Panc1 (cell line): Measurements from ENCODE around the gene GPR31. TPM values are rescaled to one million over a fixed set of nuclear protein-coding genes. Genes with fewer than 3 reads are reported as not detected.

Experiments
- ATAC-seq: fragments of 200-7000 bp; cut with Tn5 transposase; 2 replicates; pipeline ENCODE4 v1.9.1; 2020; ENCODE audit warnings: mild to moderate bottlenecking, moderate library complexity
- BruUV-seq: library from RNA; stranded (reverse); fragments of 400-500 nt; replicated peaks from 2 replicates; lab custom pipeline; 2021; lab: Mats Ljungman, UMichigan
- CTCF ChIA-PET: fragments of 300-600 bp; sonication (Branson Sonifier 250); formaldehyde crosslinking; loops from one replicate; lab custom pipeline; 2022; ENCODE audit warnings: antibody characterized with exemption; lab: Charles Lee
- POLR2A ChIA-PET: fragments of 300-600 bp; sonication (Branson Sonifier 250); formaldehyde crosslinking; loops from one replicate; lab custom pipeline; 2022; ENCODE audit warnings: antibody characterized with exemption; lab: Charles Lee
- DNase-seq: peaks from one replicate; pipeline ENCODE4 v3.0.0-alpha.2; 2010; ENCODE audit warnings: low read depth, low spot score
- H3K27ac ChIP-seq: 2 replicates; pipeline ENCODE4 v1.5.1; 2011; ENCODE audit warnings: mild to moderate bottlenecking, low read length, inconsistent platforms
- H3K27me3 ChIP-seq: fragments of 200-500 bp; sonication (Bioruptor generic); 2 replicates; pipeline ENCODE4 v1.6.0; 2014; ENCODE audit warnings: low read length, inconsistent platforms; ENCODE audit not compliant: control insufficient read depth, insufficient read depth
- H3K36me3 ChIP-seq: fragments of 200-500 bp; sonication (Bioruptor generic); 2 replicates; pipeline ENCODE4 v1.5.1; 2014; ENCODE audit warnings: inconsistent platforms, mild to moderate bottlenecking, low read length, moderate library complexity; ENCODE audit not compliant: control insufficient read depth, insufficient read depth
- H3K4me1 ChIP-seq: 2 replicates; pipeline ENCODE4 v1.5.1; 2011; ENCODE audit warnings: inconsistent platforms, mild to moderate bottlenecking, low read length, moderate library complexity; ENCODE audit not compliant: control insufficient read depth, insufficient read depth
- H3K4me3 ChIP-seq, 2 experiments: 2 replicates each; pipeline ENCODE4 v1.5.1; 2011 to 2012; ENCODE audit warnings: low read depth in 2 of 2, low read length in 2 of 2, mild to moderate bottlenecking in 2 of 2, inconsistent platforms in 1 of 2, moderate library complexity in 1 of 2
- H3K9me3 ChIP-seq: fragments of 200-500 bp; sonication (Bioruptor generic); 2 replicates; pipeline ENCODE4 v1.5.1; 2014; ENCODE audit warnings: low read depth, mild to moderate bottlenecking, inconsistent platforms, low read length, moderate library complexity; ENCODE audit not compliant: control insufficient read depth, insufficient read depth
- CTCF ChIP-seq: fragments of 450-650 bp; IDR thresholded peaks from 2 replicates; pipeline ENCODE4 v1.5.1; 2017; ENCODE audit warnings: mild to moderate bottlenecking
- POLR2AphosphoS5 ChIP-seq: IDR thresholded peaks from 2 replicates; pipeline ENCODE4 v1.6.1; 2012; ENCODE audit warnings: mild to moderate bottlenecking, low read depth, low read length, moderate library complexity
- REST ChIP-seq, 2 experiments: IDR thresholded peaks; 2 replicates each; pipeline ENCODE4 v1.6.1; 2011 to 2012; ENCODE audit warnings: low read depth in 2 of 2, control low read depth in 1 of 2, low read length in 1 of 2, mild to moderate bottlenecking in 1 of 2, moderate library complexity in 1 of 2; ENCODE audit not compliant: insufficient read depth in 1 of 2
- SIN3A ChIP-seq: IDR thresholded peaks from 2 replicates; pipeline ENCODE4 v1.6.1; 2012; ENCODE audit warnings: low read depth, mild to moderate bottlenecking, low read length, moderate library complexity, borderline replicate concordance; ENCODE audit not compliant: insufficient read depth
- TCF7L2 ChIP-seq: IDR thresholded peaks from 2 replicates; pipeline ENCODE4 v1.6.1; 2011; ENCODE audit warnings: mild to moderate bottlenecking, low read depth, low read length, inconsistent platforms
- in situ Hi-C: cut with HindIII; loops from 2 replicates; pipeline ENCODE4 v1.10.0; 2016; ENCODE audit warnings: low sequenced_read_pairs, low pct_unique_long_range_greater_than_20kb
- intact Hi-C: fragments of 100-400 bp; cut with micrococcal nuclease; formaldehyde crosslinking; loops from one replicate; pipeline ENCODE4 v1.10.0; 2022; ENCODE audit not compliant: unreplicated experiment
- total RNA-seq: library from RNA; stranded (reverse); gene quantifications from one replicate; pipeline ENCODE4 v1.2.1, GENCODE V29; 2021; ENCODE audit not compliant: unreplicated experiment

Gene GPR31
- total RNA-seq, 1 experiment from 2014 or later, result not detected

- H3K27ac ChIP-seq, result no peak overlapping the region
- ATAC-seq (no peak), DNase-seq (no peak)
- POLR2A ChIA-PET, result no interaction called here
- intact Hi-C loops, result loop anchor here (5.0 kb wide), 3 partner anchors 94 to 364 kb away; partner anchors contain the start of gene CEP43
- H3K4me1 ChIP-seq, result no peaks in the 10 kb centered on the region
- H3K27me3 ChIP-seq, result peaks cover 5% of the 10 kb centered on the region; the same call in 1 of the 2 replicates
- in situ Hi-C loops, result no loop called here
- H3K9me3 ChIP-seq, result no peaks in the 10 kb centered on the region
- H3K36me3 ChIP-seq, result no peaks in the 10 kb centered on the region
- TF ChIP-seq REST (IDR thresholded peaks at IDR 0.05; ENCODE audit: insufficient read depth in 1 of 2, low read depth in 2 of 2, low read length in 1 of 2) (no peak), POLR2AphosphoS5 (no peak), SIN3A (no peak), CTCF (no peak), TCF7L2 (no peak)
- no TSS peak for BruUV-seq
- no peak overlapping the region for H3K4me3 ChIP-seq
- CTCF ChIA-PET, result no interaction called here
Measured at GRCh38 chr6:167140589-167141474, 16.9 kb downstream of the GPR31 start.

GRCh38 chr6:167139761-167140160 lies 18.0 kb downstream of the GPR31 start:
- H3K27me3 ChIP-seq, result peaks cover 5% of the 10 kb centered on the region; the same call in 1 of the 2 replicates
- in situ Hi-C loops, result no loop called here
- BruUV-seq, result no TSS peak
- no peaks in the 10 kb centered on the region for H3K36me3 ChIP-seq
- no peak overlapping the region for H3K27ac ChIP-seq
- CTCF ChIA-PET, result interaction anchor here (0.9 kb wide), 1 partner anchor 10 kb away, joined by 3 read pairs; no protein-coding TSS in a partner anchor
- TF ChIP-seq SIN3A (no peak), CTCF (no peak; the same call in 1 of the 2 replicates), REST (IDR thresholded peaks at IDR 0.05; ENCODE audit: insufficient read depth in 1 of 2, low read depth in 2 of 2, low read length in 1 of 2) (no peak)
- no peak overlapping the region for H3K4me3 ChIP-seq
- H3K9me3 ChIP-seq, result no peaks in the 10 kb centered on the region
- ATAC-seq (no peak), DNase-seq (no peak)
- POLR2A ChIA-PET, result no interaction called here
- H3K4me1 ChIP-seq, result no peaks in the 10 kb centered on the region
- intact Hi-C loops, result loop anchor here (5.0 kb wide), 3 partner anchors 92 to 362 kb away; partner anchors contain the start of gene CEP43
